Tibial artery (tissue), 4 donors: ENCODE data around the gene GATD1.
A peak's percentile ranks its signal among the peaks of the same experiment; 100 is the strongest.

Source experiments
- DNase-seq, 2 donors: peaks; one replicate each; pipeline ENCODE4 v3.0.0-alpha.2; 2019
- H3K27ac ChIP-seq, 2 donors: fragments of 200-600 bp; sonication (generic) in 1 of 2; 1 replicate in 1 of 2; 2 replicates in 1 of 2; pipeline ENCODE4 v1.5.1; 2018 to 2019; ENCODE audit warnings: mild to moderate bottlenecking in 1 of 2
- H3K27me3 ChIP-seq, 2 donors: fragments of 200-600 bp; sonication (generic) in 1 of 2; one replicate each; pipeline versions ENCODE4 v1.5.1 to v1.6.0; 2016 to 2019
- H3K36me3 ChIP-seq, 3 donors: fragments of 200-600 bp; sonication (generic) in 2 of 3; one replicate each; pipeline ENCODE4 v1.5.1; 2016 to 2019; ENCODE audit warnings: mild to moderate bottlenecking in 2 of 3
- H3K4me1 ChIP-seq, 4 donors: fragments of 200-600 bp; sonication (generic) in 2 of 4; 1 replicate in 3 of 4; 2 replicates in 1 of 4; pipeline ENCODE4 v1.5.1; 2016 to 2019
- H3K4me3 ChIP-seq, 2 donors: fragments of 200-600 bp; sonication (generic) in 1 of 2; 1 replicate in 1 of 2; 2 replicates in 1 of 2; pipeline ENCODE4 v1.5.1; 2018 to 2019; ENCODE audit warnings: mild to moderate bottlenecking in 2 of 2
- H3K9me3 ChIP-seq, 3 donors: fragments of 200-600 bp; sonication (generic) in 1 of 3; one replicate each; pipeline ENCODE4 v1.5.1; 2016 to 2019
- intact Hi-C: fragments of 100-400 bp; cut with DNase I; formaldehyde crosslinking; loops from one replicate; pipeline ENCODE4 v1.15.0; 2023; ENCODE audit warnings: low total_unique reads
- TF ChIP-seq, protein P1 (sequence below), 2 experiments: fragments of 200-600 bp in 1 of 2; fragments of 450-650 bp in 1 of 2; IDR thresholded peaks; one replicate each; pipeline ENCODE4 v1.5.1; 2017 to 2019; ENCODE audit warnings: antibody characterized with exemption in 2 of 2, mild to moderate bottlenecking in 1 of 2, moderate library complexity in 1 of 2

The GATD1 gene

DNA sequence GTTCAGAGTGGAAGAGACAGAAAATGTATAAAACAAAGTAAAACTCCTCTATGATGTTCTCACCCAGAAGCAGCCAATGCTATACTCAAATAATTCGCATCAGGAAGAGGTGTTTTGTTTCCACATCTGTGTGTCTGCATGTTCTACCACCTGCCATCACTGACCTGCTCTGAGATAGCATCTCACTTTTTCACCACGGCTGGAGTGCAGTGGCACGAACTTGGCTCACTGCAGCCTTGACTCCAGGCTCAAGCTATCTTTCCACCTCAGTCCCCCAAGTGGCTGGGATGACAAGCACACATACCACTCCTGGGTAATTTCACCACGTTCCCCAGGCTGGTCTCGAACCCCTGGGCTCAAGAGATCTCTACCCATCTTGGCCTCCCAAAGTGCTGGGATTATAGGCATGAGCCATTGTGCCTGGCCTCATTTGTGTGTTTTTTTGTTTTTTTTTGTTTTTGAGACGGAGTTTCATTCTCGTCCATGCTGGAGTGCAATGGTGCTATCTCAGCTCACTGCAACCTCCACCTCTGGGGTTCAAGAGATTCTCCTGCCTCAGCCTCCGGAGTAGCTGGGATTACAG, 15.7 kb downstream of the GATD1 start:
- Histone ChIP-seq H3K4me1 (no peaks in the 10 kb centered on the region), H3K27ac (no peak overlapping the region), H3K36me3 (peaks cover 48 to 96% (median 87%) of the 10 kb centered on the region in 3 donors), H3K9me3 (no peaks in the 10 kb centered on the region), H3K4me3 (no peak overlapping the region), H3K27me3 (no peaks in the 10 kb centered on the region)
- intact Hi-C loops = no loop called here
- TF ChIP-seq, protein P1, sequence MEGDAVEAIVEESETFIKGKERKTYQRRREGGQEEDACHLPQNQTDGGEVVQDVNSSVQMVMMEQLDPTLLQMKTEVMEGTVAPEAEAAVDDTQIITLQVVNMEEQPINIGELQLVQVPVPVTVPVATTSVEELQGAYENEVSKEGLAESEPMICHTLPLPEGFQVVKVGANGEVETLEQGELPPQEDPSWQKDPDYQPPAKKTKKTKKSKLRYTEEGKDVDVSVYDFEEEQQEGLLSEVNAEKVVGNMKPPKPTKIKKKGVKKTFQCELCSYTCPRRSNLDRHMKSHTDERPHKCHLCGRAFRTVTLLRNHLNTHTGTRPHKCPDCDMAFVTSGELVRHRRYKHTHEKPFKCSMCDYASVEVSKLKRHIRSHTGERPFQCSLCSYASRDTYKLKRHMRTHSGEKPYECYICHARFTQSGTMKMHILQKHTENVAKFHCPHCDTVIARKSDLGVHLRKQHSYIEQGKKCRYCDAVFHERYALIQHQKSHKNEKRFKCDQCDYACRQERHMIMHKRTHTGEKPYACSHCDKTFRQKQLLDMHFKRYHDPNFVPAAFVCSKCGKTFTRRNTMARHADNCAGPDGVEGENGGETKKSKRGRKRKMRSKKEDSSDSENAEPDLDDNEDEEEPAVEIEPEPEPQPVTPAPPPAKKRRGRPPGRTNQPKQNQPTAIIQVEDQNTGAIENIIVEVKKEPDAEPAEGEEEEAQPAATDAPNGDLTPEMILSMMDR (IDR thresholded peaks at IDR 0.05) = no peak
- no peak for DNase-seq

DNA sequence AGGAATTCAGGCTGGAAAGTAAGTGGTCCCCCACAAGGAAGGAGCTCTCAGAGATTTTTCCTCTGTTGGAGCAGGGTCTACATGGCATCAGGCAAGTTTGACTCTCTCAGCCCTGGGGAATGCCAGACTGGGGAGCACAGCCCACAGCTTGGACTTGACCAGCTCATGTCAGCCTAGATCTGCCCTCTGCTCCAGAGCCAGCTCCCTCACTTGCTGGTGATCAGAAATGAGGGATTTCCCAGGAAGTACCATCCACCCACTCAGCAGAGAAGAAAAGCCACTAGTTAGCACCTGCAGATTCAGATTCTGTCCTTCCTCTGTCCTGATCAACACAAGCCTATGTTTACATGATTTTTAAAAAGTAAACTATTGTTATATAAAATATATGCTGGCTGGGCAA, 17.1 kb downstream of the GATD1 start:
- H3K4me1 ChIP-seq = no peaks in the 10 kb centered on the region
- TF ChIP-seq, protein P1 (IDR thresholded peaks at IDR 0.05) = no peak
- no peak overlapping the region for H3K4me3 ChIP-seq
- DNase-seq = no peak
- intact Hi-C loops = no loop called here
- peaks cover 55 to 96% (median 85%) of the 10 kb centered on the region in 3 donors for H3K36me3 ChIP-seq
- H3K9me3 ChIP-seq = no peaks in the 10 kb centered on the region
- no peak overlapping the region for H3K27ac ChIP-seq
- H3K27me3 ChIP-seq = no peaks in the 10 kb centered on the region

DNA sequence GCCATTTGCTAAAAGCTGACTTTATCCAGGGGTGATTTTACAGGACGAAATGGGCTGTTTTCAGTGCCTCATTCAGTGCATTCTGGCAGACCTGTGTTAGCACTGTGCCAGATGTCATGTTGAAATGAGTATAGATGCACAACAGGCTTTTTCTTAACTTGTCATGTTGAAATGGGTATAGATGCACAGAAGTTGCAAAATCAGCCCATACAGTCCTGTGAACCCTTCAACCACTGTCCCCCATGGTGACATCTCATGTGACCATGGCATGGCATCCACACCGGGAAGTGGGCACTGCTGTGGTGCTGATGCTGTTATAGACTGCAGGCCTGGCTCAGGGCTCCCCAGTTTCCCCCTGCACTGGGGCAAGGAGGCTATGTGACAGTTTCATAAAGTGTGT, 27.6 kb downstream of the GATD1 start:
- no peak for DNase-seq
- no peak overlapping the region for H3K27ac ChIP-seq
- intact Hi-C loops = no loop called here
- H3K4me3 ChIP-seq = no peak overlapping the region
- TF ChIP-seq, protein P1 (IDR thresholded peaks at IDR 0.05) = no peak
- no peaks in the 10 kb centered on the region for H3K9me3 ChIP-seq
- H3K27me3 ChIP-seq = no peaks in the 10 kb centered on the region
- peaks cover 0 to 28% (median 21%) of the 10 kb centered on the region in 4 donors for H3K4me1 ChIP-seq
- peaks cover 0 to 13% (median 0%) of the 10 kb centered on the region in 3 donors for H3K36me3 ChIP-seq

DNA sequence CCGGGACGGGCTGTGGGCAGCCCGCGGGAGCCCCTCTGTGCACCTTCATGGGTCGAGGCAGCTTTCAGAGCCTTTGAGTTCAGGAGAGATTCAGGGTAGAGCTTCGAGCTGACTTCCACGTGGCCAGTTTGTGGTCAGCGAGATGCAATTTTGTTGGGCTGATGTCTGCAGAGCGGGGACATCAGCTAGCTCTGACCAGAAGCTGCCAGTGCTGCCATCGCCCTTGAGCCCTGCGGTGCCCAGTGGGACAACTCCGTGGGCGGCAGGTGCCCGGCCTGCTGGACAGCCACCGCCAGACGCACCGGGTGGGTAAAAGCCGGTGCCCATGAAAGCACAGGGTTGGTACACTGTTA, 29.3 kb downstream of the GATD1 start:
- Histone ChIP-seq H3K27ac (peak overlapping the region; percentile 87 to 92), H3K9me3 (no peaks in the 10 kb centered on the region), H3K4me3 (peak overlapping the region; percentile 92 to 94), H3K27me3 (no peaks in the 10 kb centered on the region), H3K36me3 (peaks cover 0 to 6% (median 0%) of the 10 kb centered on the region in 3 donors), H3K4me1 (peaks cover 0 to 28% (median 21%) of the 10 kb centered on the region in 4 donors)
- TF ChIP-seq, protein P1 (IDR thresholded peaks at IDR 0.05) = no peak
- intact Hi-C loops = no loop called here
- DNase-seq = no peak

DNA sequence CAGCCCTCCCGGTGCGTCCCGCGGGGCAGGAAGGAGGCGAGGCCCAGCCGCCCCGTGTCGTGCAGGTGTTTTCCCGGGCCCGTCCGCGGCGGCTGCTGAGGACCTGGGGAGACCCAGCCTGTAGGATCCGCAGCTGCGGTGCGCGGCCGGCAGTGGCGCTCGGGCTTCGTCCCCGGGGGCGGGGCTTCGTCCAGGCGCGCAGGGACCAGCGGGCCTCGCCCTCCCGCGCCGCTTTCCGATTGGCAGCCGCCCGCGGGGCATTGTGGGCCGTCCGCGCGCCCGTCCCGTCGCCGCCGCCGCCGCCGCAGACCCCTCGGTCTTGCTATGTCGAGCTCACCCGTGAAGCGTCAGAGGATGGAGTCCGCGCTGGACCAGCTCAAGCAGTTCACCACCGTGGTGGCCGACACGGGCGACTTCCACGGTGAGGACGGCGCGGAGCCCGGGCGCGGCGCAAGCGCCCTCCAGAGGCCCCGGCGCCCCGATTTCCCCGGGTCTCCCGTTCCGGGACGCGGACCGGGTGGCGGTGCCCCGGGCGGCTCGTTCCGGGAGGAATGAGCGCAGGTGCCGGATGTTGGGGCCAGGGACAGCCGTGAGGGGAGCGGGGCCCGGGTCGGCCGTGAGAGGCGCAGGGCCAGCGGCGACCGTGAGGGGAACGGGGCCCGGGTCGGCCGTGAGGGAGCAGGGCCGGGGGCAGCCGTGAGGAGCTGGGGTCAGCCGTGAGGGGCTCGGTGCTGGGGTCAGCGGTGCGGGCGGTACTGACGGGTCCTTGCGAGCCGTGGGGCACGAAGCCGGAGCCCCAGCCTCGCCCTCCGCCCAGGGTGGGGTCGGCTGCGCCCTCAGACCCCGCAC, 29.9 kb downstream of the GATD1 start, which contains the start of gene TALDO1:
TALDO1 (plus strand) TSS at position 307 of the 849 bp plus-strand sequence; CDS start at position 325, 18 bp downstream.
- Histone ChIP-seq H3K4me1 (peaks cover 0 to 28% (median 21%) of the 10 kb centered on the region in 4 donors), H3K27me3 (no peaks in the 10 kb centered on the region), H3K9me3 (no peaks in the 10 kb centered on the region), H3K36me3 (peaks cover 0 to under 1% (median 0%) of the 10 kb centered on the region in 3 donors), H3K27ac (peak within 1 kb of the TSS; percentile 87 to 92), H3K4me3 (peak within 1 kb of the TSS; percentile 92 to 94)
- peak; percentile 86 to 95 for DNase-seq
- intact Hi-C loops = no loop called here
- TF ChIP-seq, protein P1 (IDR thresholded peaks at IDR 0.05) = peak; percentile 20 to 39
